A549 treated with Hydrocortisone at 1 μM for 4 hours (cell line): ENCODE results near the gene CDC42EP3. TPM values are rescaled to one million over a fixed set of nuclear protein-coding genes. Genes with fewer than 3 reads are reported as not detected.

ENCODE experiments used
- total RNA-seq: library from RNA; stranded (reverse); fragments of 200-300 nt; extraction: Qiagen RNA extraction; gene quantifications from 5 replicates; pipeline ENCODE4 v1.2.3, GENCODE V29; 2022

CDC42EP3 gene, protein sequence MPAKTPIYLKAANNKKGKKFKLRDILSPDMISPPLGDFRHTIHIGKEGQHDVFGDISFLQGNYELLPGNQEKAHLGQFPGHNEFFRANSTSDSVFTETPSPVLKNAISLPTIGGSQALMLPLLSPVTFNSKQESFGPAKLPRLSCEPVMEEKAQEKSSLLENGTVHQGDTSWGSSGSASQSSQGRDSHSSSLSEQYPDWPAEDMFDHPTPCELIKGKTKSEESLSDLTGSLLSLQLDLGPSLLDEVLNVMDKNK
- total RNA-seq: 86.3 to 105 TPM (median 96.3 TPM) in 5 replicates

DNA sequence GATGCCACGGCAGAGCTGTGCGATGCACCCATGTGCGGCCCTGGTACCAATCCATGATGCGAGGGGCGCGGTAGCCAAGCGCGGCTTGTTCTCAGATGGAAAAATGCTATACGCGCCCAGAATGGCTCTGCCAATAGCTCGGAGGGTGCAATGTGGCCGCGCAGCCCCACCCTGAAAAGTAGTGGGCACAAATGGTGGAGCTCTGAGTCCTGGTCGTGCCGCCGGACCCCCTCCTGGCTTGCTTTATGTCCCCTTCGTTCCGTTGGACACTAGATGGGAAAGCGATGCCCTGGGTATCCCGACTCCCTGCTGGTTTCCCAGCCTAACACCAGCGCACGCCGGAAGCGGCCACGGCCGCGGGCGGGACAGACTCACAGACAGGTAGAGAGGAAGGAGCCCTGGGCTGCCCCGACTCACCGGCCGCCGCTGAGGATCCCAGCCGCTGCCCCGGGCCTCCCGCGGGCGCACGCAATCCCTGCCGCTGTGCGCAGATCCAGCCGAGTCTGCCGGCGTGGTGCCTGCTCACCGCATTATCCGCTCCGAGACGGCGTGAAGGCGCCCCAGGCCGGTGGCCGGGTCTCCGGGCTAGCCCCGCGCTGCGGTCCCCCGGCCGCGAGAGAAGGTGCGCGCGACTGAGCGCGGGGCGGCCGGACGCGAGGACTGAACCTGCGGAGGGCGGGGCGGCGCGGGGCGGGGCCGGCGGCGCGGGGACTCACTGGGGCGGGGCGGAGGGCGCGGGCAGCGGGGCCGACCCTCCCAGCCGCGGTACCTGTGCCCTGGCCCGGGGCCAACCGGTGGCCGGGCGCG, at the start of gene CDC42EP3:
TSS of gene CDC42EP3 (minus strand) at position 634 of the 807 bp plus-strand sequence. CDS start 25,055 bp downstream, outside the sequence.

